Mucosa of descending colon (tissue), 3 donors: ENCODE results near the gene MYO18A. TPM values are rescaled to one million over a fixed set of nuclear protein-coding genes. Genes with fewer than 3 reads are reported as not detected.

Experiments used
- ATAC-seq: fragments of 200-7000 bp; cut with Tn5 transposase; one replicate; pipeline ENCODE4 v1.9.1; 2020; ENCODE audit warnings: mild to moderate bottlenecking, moderate library complexity
- DNase-seq, 3 donors: peaks; one replicate each; pipeline ENCODE4 v3.0.0-alpha.2; 2020
- H3K36me3 ChIP-seq: fragments of 200-600 bp; one replicate; pipeline ENCODE4 v1.8.0; 2021; ENCODE audit warnings: low read depth, mild to moderate bottlenecking
- H3K4me1 ChIP-seq: fragments of 200-600 bp; one replicate; pipeline ENCODE4 v1.8.0; 2021; ENCODE audit warnings: low read depth, mild to moderate bottlenecking
- H3K4me3 ChIP-seq: fragments of 200-600 bp; one replicate; pipeline ENCODE4 v1.8.0; 2021; ENCODE audit warnings: mild to moderate bottlenecking
- H3K9me3 ChIP-seq: fragments of 200-600 bp; one replicate; pipeline ENCODE4 v1.8.0; 2021; ENCODE audit warnings: mild to moderate bottlenecking
- CTCF ChIP-seq: fragments of 200-600 bp; IDR thresholded peaks from one replicate; pipeline ENCODE4 v1.8.0; 2022; ENCODE audit warnings: antibody characterized with exemption, mild to moderate bottlenecking
- intact Hi-C, 2 donors: fragments of 100-400 bp; cut with DNase I in 1 of 2; cut with micrococcal nuclease in 1 of 2; formaldehyde crosslinking; loops; one replicate each; pipeline versions ENCODE4 v1.11.0 to v1.11.1; 2022; cut with DNase I, micrococcal nuclease
- total RNA-seq, 3 donors: library from RNA; stranded (reverse); fragmentation: NEBNext Ultra II Directional in 2 of 3; extraction: Animal tissue kit (Norgen Biotek cat#: 25700) in 2 of 3; gene quantifications; one replicate each; pipeline versions ENCODE4 v1.2.1 to v1.2.4, GENCODE V29; 2021 to 2023
- donor health status: DM: no; HTN: no; CAD: no; lungs with moderate emphysema.
- donor health status: DM: no; HTN: no; CAD: no.
- donor health status: DM: no; HTN: yes; CAD: no.

Gene MYO18A
- total RNA-seq, 3 donors from 2014 or later: 84.9 to 111 (median 93.3) TPM

DNA sequence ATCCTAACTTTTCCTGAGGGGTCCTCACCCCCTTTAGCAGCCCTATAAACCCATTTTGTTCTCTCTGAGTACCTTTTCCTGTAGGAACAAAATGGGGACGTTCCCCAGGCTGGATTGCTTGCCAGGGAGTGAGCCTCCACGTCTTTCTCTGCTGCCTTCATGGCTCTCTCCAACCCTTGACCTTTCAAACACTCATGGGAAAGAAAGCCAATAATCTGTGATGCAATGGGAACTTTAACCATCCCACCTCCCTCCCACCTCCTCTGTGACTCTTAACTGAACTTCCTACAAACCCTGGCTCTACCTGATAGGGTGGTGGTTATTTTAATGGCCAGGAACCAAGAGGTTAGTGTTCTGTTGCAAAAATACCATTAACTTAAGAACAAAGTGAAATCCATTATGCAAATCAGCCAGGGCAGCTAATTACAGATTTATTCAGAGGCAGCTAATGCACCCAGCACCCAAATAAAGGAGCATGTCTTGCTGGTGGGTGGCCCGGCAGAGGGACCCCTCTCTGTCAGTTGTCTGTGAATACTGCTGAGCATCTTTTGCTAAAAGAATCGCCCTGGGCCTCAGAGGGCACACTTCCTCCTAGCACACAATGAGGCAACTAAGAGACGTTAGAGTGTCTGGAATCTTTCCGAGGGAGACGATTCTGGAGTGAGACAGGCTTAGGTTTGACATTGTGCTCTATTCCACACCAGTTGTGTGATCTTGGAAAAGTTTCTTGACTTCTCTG, 134.3 kb downstream of the MYO18A start:
- Histone ChIP-seq H3K4me1 (no peaks in the 10 kb centered on the region), H3K4me3 (no peak overlapping the region), H3K36me3 (no peaks in the 10 kb centered on the region), H3K9me3 (no peaks in the 10 kb centered on the region)
- DNase-seq (no peak), ATAC-seq (no peak)
- intact Hi-C loops: no loop called here
- no peak for TF ChIP-seq CTCF

DNA sequence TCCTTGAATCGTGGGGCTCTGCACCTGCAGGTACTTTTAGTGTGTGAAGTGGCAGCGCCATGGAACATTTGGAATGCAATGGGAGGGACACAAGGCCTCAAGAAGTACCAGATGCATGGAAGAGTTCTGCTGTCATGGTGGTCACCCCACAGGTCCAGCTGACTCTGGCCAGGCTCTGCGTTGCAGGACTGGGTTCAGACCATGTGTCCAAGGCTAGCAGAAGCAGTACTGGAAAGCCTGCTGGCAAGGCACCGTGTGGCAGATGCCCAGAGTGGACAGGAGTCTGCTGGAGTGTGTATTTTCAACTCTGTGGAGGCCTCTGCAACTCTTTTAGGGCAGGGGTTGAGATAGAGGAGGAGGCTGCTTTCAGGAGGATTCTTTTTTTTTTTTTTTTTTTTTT, 135.2 kb downstream of the MYO18A start:
- intact Hi-C loops: no loop called here
- H3K4me3 ChIP-seq: no peak overlapping the region
- TF ChIP-seq CTCF: no peak
- no peaks in the 10 kb centered on the region for H3K4me1 ChIP-seq
- H3K9me3 ChIP-seq: no peaks in the 10 kb centered on the region
- DNase-seq (no peak), ATAC-seq (no peak)
- no peaks in the 10 kb centered on the region for H3K36me3 ChIP-seq

GRCh38 chr17:29043539-29044145, 136.6 kb downstream of the MYO18A start:
- no peaks in the 10 kb centered on the region for H3K4me1 ChIP-seq
- DNase-seq (no peak), ATAC-seq (peak; percentile 32)
- intact Hi-C loops: no loop called here
- TF ChIP-seq CTCF: no peak
- no peaks in the 10 kb centered on the region for H3K36me3 ChIP-seq
- H3K9me3 ChIP-seq: no peaks in the 10 kb centered on the region
- no peak overlapping the region for H3K4me3 ChIP-seq

- no peaks in the 10 kb centered on the region for H3K4me1 ChIP-seq
- TF ChIP-seq CTCF: no peak
- DNase-seq: peak in 1 of 3 donors; percentile 13
- peak; percentile 45 for ATAC-seq
- H3K9me3 ChIP-seq: no peaks in the 10 kb centered on the region
- no peak within 1 kb of the TSS for H3K4me3 ChIP-seq
- intact Hi-C loops: no loop called here
- no peaks in the 10 kb centered on the region for H3K36me3 ChIP-seq
These were observed 137.3 kb downstream of the MYO18A start, which contains the start of gene PIPOX for GRCh38 chr17:29042679-29043538. TSS of gene PIPOX (plus strand) at chr17:29043141. CDS start at chr17:29043226, 85 bp downstream.

DNA sequence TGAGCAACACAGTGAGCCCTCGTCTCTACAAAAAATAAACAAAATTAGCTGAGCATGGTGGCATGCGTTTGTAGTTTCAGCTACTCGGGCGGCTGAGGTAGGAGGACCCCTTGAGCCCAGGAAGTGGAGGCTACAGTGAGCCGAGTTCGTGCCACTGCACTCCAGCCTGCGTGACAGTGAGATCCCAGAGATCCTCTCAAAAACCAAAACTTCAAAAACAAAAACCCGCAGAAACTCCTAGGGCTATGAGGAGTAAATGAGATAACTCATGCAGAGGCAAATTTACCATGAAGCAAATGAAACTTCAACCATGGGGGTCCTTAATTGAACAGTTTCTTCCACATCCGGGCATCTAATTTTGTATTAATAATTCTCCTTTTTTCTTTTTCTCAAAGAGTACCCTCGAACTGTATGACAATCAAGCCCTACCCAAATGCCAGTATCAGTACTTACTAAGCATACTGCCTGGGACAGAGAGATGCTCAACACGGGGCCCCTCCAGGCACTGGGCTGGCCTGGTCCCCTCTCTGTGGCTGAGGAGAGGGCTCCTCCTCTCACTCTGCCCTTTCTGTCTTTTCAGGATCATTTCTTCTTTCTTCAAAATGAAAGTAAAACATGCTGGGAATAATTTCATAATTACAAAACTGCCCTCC, 138.0 kb downstream of the MYO18A start:
- Histone ChIP-seq H3K4me1 (no peaks in the 10 kb centered on the region), H3K36me3 (no peaks in the 10 kb centered on the region), H3K9me3 (no peaks in the 10 kb centered on the region), H3K4me3 (no peak overlapping the region)
- ATAC-seq (no peak), DNase-seq (no peak)
- intact Hi-C loops: no loop called here
- TF ChIP-seq CTCF: no peak
